ENCODE results near the gene CLCN4. TPM values are rescaled to one million over a fixed set of nuclear protein-coding genes. Genes with fewer than 3 reads are reported as not detected.

Gene CLCN4
- total and polyA plus RNA-seq, 2 of the 8 experiments (the other 6 are each of a cell fraction or from before 2014, with no cell fraction given) = 3.3 to 11.2 TPM

GRCh38 chrX:10126834-10127233 is 29.9 kb upstream of the CLCN4 start (continued):
- TF ChIP-seq PHF8 (conservative IDR thresholded peaks at IDR 0.05; ENCODE audit: low read depth, low read length) = no peak
- no peak for TF ChIP-seq KDM4A (IDR thresholded peaks at IDR 0.05; ENCODE audit: low read depth, low read length, severe bottlenecking)
